Activated gamma-delta T cell treated with anti-CD3 and anti-CD28 coated beads, Interleukin-2, amount 50 U/mL, for 16 hours (primary cell): ENCODE data around the gene GNAZ.

Source experiments
- DNase-seq: peaks from one replicate; pipeline ENCODE4 v3.0.0-alpha.2; 2020; ENCODE audit warnings: low read depth

The GNAZ gene

GRCh38 chr22:23107487-23108248 lies 37.3 kb downstream of the GNAZ start:
- DNase-seq: no peak

- DNase-seq: no peak
Measured at GRCh38 chr22:23108249-23109078, 38.1 kb downstream of the GNAZ start.

- DNase-seq: no peak
Measured at GRCh38 chr22:23109079-23109347, 38.7 kb downstream of the GNAZ start.

GRCh38 chr22:23109441-23109978 lies 39.2 kb downstream of the GNAZ start:
- no peak for DNase-seq

GRCh38 chr22:23110190-23110921 lies 40.0 kb downstream of the GNAZ start:
- no peak for DNase-seq

- no peak for DNase-seq
Measured at GRCh38 chr22:23110922-23111527, 40.7 kb downstream of the GNAZ start.

- no peak for DNase-seq
Measured at GRCh38 chr22:23112472-23113012, 42.2 kb downstream of the GNAZ start.

- no peak for DNase-seq
Measured at GRCh38 chr22:23113067-23113846, 42.9 kb downstream of the GNAZ start.

- no peak for DNase-seq
Measured at GRCh38 chr22:23113847-23114720, 43.8 kb downstream of the GNAZ start.

GRCh38 chr22:23114721-23115020 lies 44.4 kb downstream of the GNAZ start:
- DNase-seq: no peak

GRCh38 chr22:23115369-23115768 lies 45.0 kb downstream of the GNAZ start:
- DNase-seq: no peak

GRCh38 chr22:23115825-23116494 lies 45.6 kb downstream of the GNAZ start:
- DNase-seq: no peak

- DNase-seq: no peak
Measured at GRCh38 chr22:23116506-23117263, 46.4 kb downstream of the GNAZ start.

- DNase-seq: no peak
Measured at GRCh38 chr22:23117275-23117674, 47.0 kb downstream of the GNAZ start.

GRCh38 chr22:23117891-23118646 lies 47.8 kb downstream of the GNAZ start:
- DNase-seq: no peak

- no peak for DNase-seq
Measured at GRCh38 chr22:23118647-23119493, 48.6 kb downstream of the GNAZ start.
